GM06990 (cell line): ENCODE measurements around the gene CABLES2.

Experiments used
- DNase-seq: peaks from one replicate; pipeline ENCODE4 v3.0.0-alpha.2; 2011; ENCODE audit not compliant: insufficient read length; ENCODE audit errors: extremely low read depth
- H3K27me3 ChIP-seq: replicated peaks from 2 replicates; pipeline ENCODE4 v1.6.0; 2011; ENCODE audit warnings: low read length; ENCODE audit not compliant: control insufficient read depth, insufficient read depth
- H3K36me3 ChIP-seq: 2 replicates; pipeline ENCODE4 v1.5.1; 2011; ENCODE audit warnings: low read length; ENCODE audit not compliant: control insufficient read depth, insufficient read depth
- H3K4me3 ChIP-seq: replicated peaks from 2 replicates; pipeline ENCODE4 v1.5.1; 2011; ENCODE audit warnings: low read depth, mild to moderate bottlenecking, control low read depth, low read length
- TF ChIP-seq, protein P1 (sequence below): IDR thresholded peaks from 2 replicates; pipeline ENCODE4 v1.5.1; 2011; ENCODE audit warnings: low read length, control low read depth, mild to moderate bottlenecking, inconsistent platforms; ENCODE audit not compliant: insufficient read depth, poor library complexity, severe bottlenecking

The CABLES2 gene

DNA sequence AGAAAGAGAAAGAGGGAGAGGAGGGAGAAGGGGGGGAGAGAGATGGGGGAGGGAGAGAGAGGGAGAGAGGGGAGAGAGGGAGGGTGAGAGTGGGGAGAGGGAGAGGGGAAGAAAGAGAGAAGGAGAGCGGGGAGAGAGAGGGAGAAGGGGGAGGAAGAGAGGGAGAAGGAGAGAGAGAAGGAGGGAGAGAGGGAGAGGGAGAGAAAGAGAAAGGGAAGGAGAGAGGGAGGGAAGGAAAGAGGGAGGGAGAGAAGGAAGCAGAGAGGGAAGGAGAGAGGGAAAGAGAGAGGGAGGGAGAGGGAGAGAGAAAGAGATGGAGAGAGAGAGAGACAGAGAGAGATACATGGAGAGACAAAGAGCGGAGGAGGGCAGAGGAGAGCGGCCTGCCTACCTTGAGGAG lies 44.9 kb upstream of the CABLES2 start:
- Histone ChIP-seq H3K4me3 (no peak overlapping the region), H3K36me3 (no peaks in the 10 kb centered on the region), H3K27me3 (no peaks in the 10 kb centered on the region; the same call in 1 of the 2 replicates)
- no peak for DNase-seq
- TF ChIP-seq, protein P1, sequence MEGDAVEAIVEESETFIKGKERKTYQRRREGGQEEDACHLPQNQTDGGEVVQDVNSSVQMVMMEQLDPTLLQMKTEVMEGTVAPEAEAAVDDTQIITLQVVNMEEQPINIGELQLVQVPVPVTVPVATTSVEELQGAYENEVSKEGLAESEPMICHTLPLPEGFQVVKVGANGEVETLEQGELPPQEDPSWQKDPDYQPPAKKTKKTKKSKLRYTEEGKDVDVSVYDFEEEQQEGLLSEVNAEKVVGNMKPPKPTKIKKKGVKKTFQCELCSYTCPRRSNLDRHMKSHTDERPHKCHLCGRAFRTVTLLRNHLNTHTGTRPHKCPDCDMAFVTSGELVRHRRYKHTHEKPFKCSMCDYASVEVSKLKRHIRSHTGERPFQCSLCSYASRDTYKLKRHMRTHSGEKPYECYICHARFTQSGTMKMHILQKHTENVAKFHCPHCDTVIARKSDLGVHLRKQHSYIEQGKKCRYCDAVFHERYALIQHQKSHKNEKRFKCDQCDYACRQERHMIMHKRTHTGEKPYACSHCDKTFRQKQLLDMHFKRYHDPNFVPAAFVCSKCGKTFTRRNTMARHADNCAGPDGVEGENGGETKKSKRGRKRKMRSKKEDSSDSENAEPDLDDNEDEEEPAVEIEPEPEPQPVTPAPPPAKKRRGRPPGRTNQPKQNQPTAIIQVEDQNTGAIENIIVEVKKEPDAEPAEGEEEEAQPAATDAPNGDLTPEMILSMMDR: no peak

DNA sequence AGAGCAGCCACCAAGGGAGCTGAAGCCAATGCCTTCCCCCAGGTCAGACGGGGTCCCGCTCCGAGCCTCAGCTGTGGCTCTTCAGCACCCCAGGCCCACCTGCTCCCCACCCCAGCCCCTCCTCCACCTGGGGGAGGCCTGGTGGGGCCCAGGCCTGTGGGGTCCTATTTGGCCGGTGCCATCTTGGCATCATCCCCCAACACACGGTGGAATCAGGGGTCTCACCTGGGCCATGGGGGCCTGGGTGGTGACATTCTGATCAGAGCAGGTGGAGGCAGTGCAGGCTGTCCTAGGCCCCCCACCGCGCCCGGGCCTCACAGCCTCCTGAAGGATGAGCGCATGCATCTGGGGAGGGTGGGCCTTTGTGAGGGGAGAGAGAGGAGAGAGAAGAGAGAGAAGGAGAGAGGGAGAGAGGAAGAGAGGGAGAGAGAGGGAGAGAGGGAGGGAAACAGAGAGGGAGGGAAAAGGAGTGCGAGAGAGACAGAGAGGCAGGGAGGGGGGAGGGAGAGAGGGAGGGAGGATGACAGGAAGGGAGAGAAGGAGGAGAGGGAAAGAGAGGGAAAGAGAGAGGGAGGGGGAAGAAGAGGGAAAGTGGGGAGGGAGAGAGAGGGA lies 44.2 kb upstream of the CABLES2 start:
- DNase-seq: no peak
- TF ChIP-seq, protein P1: no peak
- H3K27me3 ChIP-seq: no peaks in the 10 kb centered on the region; the same call in 1 of the 2 replicates
- no peak overlapping the region for H3K4me3 ChIP-seq
- H3K36me3 ChIP-seq: no peaks in the 10 kb centered on the region

DNA sequence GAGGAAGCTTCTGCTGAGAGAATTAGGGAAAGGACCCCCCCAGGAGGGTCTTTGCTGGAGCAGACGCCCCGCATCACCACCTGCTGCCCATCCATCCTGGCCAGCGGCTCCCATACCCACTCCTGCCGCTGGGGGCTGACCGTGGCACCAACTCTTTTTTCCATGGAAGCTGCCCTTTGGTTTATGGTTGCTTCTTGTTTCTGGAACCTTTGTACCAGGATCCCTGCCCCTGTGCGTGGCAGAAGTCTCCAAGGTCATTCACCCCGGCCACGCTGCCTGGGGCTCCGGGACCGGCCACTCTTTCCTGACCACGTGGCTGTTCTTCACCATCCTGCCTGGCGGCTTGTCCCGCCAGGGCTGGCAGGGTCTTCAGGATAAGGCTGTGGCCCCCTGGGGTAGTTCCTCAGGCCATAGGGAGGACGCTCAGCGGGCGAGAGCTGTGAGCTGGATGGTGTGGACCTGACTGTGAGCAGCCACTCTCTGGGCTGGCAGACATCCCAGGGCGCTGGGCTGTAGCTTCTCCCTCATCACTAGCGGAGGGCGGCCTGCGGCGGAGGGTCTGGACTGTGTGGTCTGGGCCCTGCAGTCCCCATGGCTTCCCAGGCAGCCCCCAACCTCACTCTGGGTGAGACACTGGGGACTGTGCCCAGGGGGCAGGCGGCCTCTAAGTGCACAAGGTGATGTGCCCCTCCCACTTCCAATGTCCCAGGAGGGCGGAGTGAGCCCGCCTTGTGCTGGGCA lies 43.0 kb upstream of the CABLES2 start:
- H3K4me3 ChIP-seq: no peak overlapping the region
- TF ChIP-seq, protein P1: peak; percentile 2
- no peaks in the 10 kb centered on the region for H3K36me3 ChIP-seq
- no peaks in the 10 kb centered on the region; the same call in 1 of the 2 replicates for H3K27me3 ChIP-seq
- DNase-seq: no peak

DNA sequence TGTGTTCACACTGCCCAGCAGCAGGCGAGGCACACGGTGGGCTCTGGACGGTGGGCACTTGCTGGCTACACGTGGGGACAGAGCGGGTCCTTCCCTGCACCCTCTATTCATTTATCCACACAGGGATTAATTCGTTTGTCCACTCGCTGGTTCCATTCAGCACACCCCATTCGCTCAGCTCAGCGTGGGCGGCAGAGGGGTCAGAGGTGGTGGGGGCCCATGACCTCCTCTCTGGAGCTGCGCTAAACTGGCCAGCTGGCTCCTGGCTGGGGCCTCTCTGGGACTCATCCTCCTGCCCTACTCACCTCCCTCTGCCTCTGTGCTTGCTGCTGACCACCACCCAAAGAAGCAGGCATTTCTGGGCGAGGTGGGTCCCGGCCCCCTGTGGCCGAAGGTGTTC lies 41.7 kb upstream of the CABLES2 start:
- TF ChIP-seq, protein P1: no peak
- DNase-seq: no peak
- Histone ChIP-seq H3K4me3 (no peak overlapping the region), H3K36me3 (no peaks in the 10 kb centered on the region), H3K27me3 (no peaks in the 10 kb centered on the region; the same call in 1 of the 2 replicates)

DNA sequence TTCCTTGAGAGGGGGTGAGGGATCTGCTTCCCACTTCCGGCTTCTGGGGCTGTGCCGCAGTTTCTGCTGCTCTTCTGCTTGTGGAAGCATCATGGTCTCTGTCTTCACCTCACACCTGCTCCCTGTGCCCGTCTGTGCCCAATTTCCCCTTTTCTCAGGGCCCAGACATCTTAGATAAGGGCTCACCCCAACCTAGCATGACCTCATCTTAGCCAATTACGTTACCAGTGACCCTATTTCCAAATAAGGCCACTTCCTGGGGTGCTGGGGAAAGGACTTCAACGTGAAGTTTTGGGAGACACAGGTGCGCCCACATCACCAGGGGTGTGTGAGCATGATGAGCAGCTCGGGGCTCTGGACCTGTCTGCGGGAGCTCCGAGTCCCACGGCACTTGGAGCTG lies 41.0 kb upstream of the CABLES2 start:
- TF ChIP-seq, protein P1: no peak
- H3K36me3 ChIP-seq: no peaks in the 10 kb centered on the region
- H3K27me3 ChIP-seq: no peaks in the 10 kb centered on the region; the same call in 1 of the 2 replicates
- no peak for DNase-seq
- H3K4me3 ChIP-seq: no peak overlapping the region
